Endometrium (tissue), 2 donors: ENCODE data around the gene LRMDA.

Source experiments
- FAIRE-seq: peaks from 2 replicates; lab custom pipeline; 2012; peaks lifted over from hg19 to GRCh38; lab: Jason Lieb, UNC
- donor health status: control.
- donor health status: control.

The LRMDA gene

GRCh38 chr10:75449382-75450074 is 18.1 kb downstream of the LRMDA start:
- no peak for FAIRE-seq

- no peak for FAIRE-seq
Measured at GRCh38 chr10:75450075-75450445, 18.6 kb downstream of the LRMDA start.

- no peak for FAIRE-seq
Measured at GRCh38 chr10:75450644-75451640, 19.5 kb downstream of the LRMDA start.

- FAIRE-seq: no peak
Measured at GRCh38 chr10:75451831-75452230, 20.4 kb downstream of the LRMDA start.

DNA sequence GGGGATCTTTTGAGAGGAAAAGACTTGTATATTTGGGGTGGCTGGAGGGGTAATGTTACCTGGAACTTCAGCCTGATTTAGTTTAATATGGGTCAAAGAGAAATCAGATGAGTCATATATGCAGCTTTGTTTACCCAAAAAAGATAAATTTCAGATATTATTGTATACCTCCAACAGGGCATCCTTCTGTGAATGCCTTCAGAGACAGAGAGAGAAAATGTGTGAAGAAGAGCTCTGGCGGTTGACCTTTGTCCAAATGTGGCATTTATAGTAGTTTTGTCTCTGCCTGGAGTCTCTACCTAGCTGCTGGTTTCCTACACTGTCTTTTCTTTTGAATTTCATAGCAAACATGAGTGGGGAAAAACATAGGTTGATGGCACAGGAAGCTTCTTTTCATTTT is 21.6 kb downstream of the LRMDA start:
- no peak for FAIRE-seq

DNA sequence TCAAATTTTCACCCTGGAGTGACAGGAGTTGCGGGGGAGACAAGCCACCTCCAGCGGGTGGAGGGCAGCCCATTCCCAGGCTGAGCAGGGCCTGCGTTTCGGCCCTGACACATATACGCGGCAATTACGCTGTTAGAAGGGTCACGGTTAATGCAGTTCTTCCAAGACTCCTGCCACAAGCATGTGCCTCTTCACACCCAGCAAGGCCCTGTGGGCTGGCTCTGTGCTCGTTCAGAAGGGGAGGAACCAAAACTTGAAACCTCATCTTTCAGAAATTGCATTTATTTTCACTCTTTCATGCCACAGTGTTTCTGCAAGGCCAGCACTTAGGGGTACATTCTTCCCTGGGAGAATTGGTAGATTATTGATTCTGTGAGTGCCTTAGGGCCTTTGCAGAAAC is 24.7 kb downstream of the LRMDA start:
- no peak for FAIRE-seq

DNA sequence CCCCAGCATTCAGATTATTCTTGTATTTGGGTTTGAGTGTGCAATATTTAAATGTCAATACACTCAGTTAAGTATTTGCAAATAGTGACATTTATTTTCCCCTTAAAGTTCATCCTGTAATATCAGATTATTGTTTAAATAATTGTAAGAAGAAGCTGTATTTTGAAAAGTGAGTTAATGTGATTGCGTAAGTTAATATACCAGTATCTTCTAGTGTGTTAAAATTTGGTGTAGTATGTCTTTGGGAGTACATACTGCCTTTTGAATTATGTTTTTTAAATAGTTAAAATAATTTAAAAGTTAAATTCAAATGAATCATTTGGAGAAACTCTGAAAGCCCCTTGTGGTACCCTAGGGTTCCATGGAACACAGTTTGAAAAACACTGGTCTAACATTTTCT is 28.6 kb downstream of the LRMDA start:
- FAIRE-seq: no peak

GRCh38 chr10:75461672-75462649 is 30.5 kb downstream of the LRMDA start:
- FAIRE-seq: no peak

- no peak for FAIRE-seq
Measured at GRCh38 chr10:75462865-75463264, 31.4 kb downstream of the LRMDA start.

DNA sequence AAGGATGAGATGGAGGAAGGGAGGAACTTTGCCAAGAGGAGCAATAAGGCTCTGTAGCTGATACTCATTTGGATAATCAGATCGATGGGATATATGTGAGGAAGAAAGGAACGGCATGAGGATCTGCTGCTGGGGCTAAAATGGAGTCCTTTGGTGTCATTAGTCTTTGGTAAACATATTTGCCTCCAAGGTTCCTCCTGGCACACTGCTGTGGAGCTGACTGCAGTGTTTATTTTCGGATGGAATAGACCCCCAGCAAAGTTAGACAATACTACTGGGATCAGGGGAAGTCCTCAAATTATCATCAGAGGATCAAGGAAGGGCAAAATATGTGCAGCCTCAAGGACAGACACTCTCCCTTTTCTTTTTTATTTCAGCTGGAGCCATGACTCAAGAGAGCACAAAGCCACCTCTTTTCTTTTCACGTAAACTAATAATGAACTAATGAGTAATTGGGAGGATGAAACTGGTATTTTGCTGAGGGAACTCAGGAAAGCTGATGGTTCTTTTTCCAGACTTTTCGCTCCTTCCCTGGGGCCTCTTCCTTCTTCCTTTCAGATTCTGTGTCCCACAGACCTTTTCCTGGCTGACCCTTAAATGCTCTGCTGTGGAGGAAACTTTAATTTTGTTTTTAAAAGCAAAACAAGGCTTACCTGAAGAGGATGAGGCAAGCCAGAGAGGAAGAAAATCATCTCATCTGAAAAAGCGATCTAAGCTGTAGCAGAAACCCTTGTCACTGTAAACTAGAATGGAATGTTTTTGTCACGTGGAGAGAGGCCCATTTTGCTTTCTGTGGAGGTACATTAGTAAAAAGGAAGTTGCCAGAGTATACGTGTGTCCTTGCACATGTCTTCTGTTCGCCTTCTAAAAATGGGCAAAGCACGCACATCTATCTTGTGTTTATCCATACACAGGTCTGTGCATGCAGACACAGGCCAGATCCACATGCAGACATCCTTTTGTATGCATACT is 33.3 kb downstream of the LRMDA start:
- no peak for FAIRE-seq

DNA sequence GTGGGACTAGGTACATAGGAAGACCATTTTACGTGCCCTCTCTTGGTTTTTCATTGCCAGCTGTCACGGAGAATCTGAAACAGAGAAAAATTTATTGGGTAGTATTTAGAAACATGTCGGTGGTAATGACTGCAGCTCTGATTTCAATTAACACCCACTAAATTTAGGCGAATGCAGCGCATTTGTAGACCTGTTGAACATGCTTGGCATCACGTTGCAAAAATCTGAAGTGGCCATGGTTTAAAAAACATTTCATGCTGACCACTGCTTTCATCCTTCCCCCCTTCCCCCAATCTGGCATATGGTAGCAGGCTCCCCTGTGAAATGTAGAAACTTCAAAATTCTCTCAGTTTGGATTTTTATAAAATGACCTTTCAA is 34.0 kb downstream of the LRMDA start:
- no peak for FAIRE-seq

- no peak for FAIRE-seq
Measured at GRCh38 chr10:75466001-75466400, 34.6 kb downstream of the LRMDA start.

- no peak for FAIRE-seq
Measured at GRCh38 chr10:75466886-75467285, 35.5 kb downstream of the LRMDA start.

- FAIRE-seq: no peak
Measured at GRCh38 chr10:75468612-75469005, 37.2 kb downstream of the LRMDA start.

- no peak for FAIRE-seq
Measured at GRCh38 chr10:75469006-75469616, 37.7 kb downstream of the LRMDA start.

- FAIRE-seq: no peak
Measured at GRCh38 chr10:75470901-75471300, 39.5 kb downstream of the LRMDA start.

DNA sequence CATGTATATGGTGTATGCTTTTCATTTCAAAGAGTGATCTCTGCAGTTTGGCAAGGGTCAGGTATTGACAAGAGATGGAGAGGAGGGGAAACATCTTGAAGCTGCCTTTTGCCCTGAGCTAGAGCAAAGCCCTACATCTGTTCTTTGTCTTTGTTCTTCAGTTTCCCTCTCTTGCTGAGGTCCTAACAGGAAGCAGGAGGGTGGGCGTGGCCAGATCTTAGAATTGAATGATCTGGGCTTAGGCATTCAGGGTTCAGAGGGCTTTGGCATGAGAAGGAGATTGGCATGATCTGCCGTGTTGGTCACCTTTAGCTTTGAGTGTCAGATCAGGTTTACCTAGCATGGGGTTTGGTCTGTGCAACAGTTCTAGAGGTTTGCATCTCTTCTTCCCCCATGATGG is 41.3 kb downstream of the LRMDA start:
- no peak for FAIRE-seq

GRCh38 chr10:75474106-75474505 is 42.7 kb downstream of the LRMDA start:
- no peak for FAIRE-seq

DNA sequence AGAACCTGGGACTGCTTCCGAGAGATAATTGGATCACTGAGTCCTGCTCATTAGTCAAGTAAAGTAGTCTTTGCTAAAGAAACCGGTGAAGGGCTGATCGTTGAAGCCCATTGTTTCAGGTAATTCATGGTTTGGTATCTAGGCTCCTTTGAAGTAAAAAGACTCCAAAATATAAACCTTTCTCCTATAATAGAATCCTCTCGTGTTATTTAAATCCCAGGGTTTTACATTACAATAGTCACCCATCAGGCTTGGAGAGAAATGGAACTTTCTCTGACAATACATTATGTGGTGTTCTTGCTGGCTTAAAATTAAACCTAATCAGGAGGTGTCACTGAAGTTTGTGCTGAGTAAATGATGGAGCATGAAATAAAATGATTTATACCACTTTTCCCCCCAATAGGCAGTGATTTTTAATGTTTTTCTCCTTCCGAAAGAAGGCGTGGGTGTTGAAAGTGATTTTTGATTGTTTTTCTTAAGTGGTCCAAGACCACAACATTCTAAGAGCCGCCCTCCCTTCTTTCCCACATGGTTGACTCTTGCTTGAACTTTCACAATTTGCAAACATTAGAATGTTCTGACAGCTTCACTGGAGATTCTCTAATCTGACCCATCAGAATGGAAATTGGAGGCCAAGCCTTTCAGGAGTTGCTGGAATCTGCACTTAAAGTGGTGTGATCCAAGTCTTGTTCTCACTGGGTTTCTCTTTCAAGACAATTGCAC is 44.2 kb downstream of the LRMDA start:
- FAIRE-seq: peak; percentile 82

GRCh38 chr10:75476569-75476968 is 45.1 kb downstream of the LRMDA start:
- no peak for FAIRE-seq
